ENCODE data around the gene CNPY1. TPM values are rescaled to one million over a fixed set of nuclear protein-coding genes. Genes with fewer than 3 reads are reported as not detected.

Gene CNPY1
- total and polyA plus RNA-seq, 2 of the 8 experiments (the other 6 are each of a cell fraction or from before 2014, with no cell fraction given) = not detected

GRCh38 chr7:155579565-155579964, 33.2 kb upstream of the CNPY1 start:
- no peaks in the 10 kb centered on the region for H3K23me2 ChIP-seq (ENCODE audit: low read depth, low read length)
- H2BK5ac ChIP-seq (ENCODE audit: low read depth, low read length) = no peak overlapping the region
- H3K4me1 ChIP-seq (replicated peaks in 1 of 4; ENCODE audit: control insufficient read depth in 3 of 4, insufficient read depth in 4 of 4, low read length in 3 of 4) = peaks cover 0 to 3% (median 1%) of the 10 kb centered on the region in 4 experiments; a peak in 2 of 7 replicates
- H4K5ac ChIP-seq (ENCODE audit: insufficient read length, low read depth, low read length) = no peak overlapping the region
- H3K9me3 ChIP-seq (ENCODE audit: insufficient read depth in 2 of 2, low read depth in 1 of 2, low read length in 1 of 2) = no peaks in the 10 kb centered on the region
- H2BK20ac ChIP-seq (ENCODE audit: low read length) = no peak overlapping the region
- H3K4ac ChIP-seq (replicated peaks; ENCODE audit: insufficient read length, low read depth, low read length) = no peak overlapping the region
- no peak overlapping the region for H3K18ac ChIP-seq (ENCODE audit: extremely low read depth, low read length)
- H3K4me3 ChIP-seq (ENCODE audit: extremely low read depth in 1 of 4, insufficient read depth in 2 of 4, low read depth in 3 of 4, low read length in 4 of 4) = no peak overlapping the region
- no peak overlapping the region for H2BK120ac ChIP-seq (replicated peaks; ENCODE audit: low read depth, low read length)
- no peak overlapping the region for H2AFZ ChIP-seq (ENCODE audit: low read length)
- H2BK12ac ChIP-seq (ENCODE audit: low read depth, low read length) = no peak overlapping the region
- H3K23ac ChIP-seq (ENCODE audit: insufficient read length) = no peak overlapping the region
- no peaks in the 10 kb centered on the region for H3K79me2 ChIP-seq (ENCODE audit: control insufficient read depth in 1 of 2, insufficient read depth in 2 of 2, low read length in 2 of 2)
- H3K4me2 ChIP-seq (ENCODE audit: insufficient read depth in 1 of 2, low read depth in 2 of 2, low read length in 2 of 2) = no peak overlapping the region
- H3K79me1 ChIP-seq (ENCODE audit: low read depth, low read length) = no peaks in the 10 kb centered on the region
- H3K56ac ChIP-seq (replicated peaks; ENCODE audit: insufficient read length, low read depth, low read length) = no peak overlapping the region
- 0 out of 7 replicates have a peak, but pooled peaks cover 0 to 2% (median 0%) of the 10 kb centered on the region in 4 experiments for H3K27me3 ChIP-seq (replicated peaks in 1 of 4; ENCODE audit: control insufficient read depth in 3 of 4, extremely low read depth in 1 of 4, insufficient read depth in 3 of 4, low read length in 3 of 4)
- TF ChIP-seq SIN3A (conservative IDR thresholded peaks at IDR 0.05 in 1 of 2, IDR thresholded peaks at IDR 0.05 in 1 of 2; ENCODE audit: low read depth in 1 of 2, low read length in 2 of 2) (no peak), GABPA (IDR thresholded peaks at IDR 0.05; ENCODE audit: borderline replicate concordance, insufficient read depth, low read length) (no peak), CHD1 (IDR thresholded peaks at IDR 0.05; ENCODE audit: low read depth, low read length) (no peak), CEBPB (IDR thresholded peaks at IDR 0.05; ENCODE audit: low read depth, low read length) (no peak), KDM4A (IDR thresholded peaks at IDR 0.05; ENCODE audit: low read depth, low read length, severe bottlenecking) (no peak), BCL11A (IDR thresholded peaks at IDR 0.05; ENCODE audit: low read depth in 2 of 2, low read length in 2 of 2) (no peak), HDAC6 (IDR thresholded peaks at IDR 0.05; ENCODE audit: low read depth, low read length) (no peak), NANOG (IDR thresholded peaks at IDR 0.05; ENCODE audit: insufficient read depth, low read depth, low read length, poor library complexity, severe bottlenecking) (no peak), JUN (IDR thresholded peaks at IDR 0.05; ENCODE audit: low read depth, low read length) (no peak), RBBP5 (IDR thresholded peaks at IDR 0.05; ENCODE audit: borderline replicate concordance, low read depth, low read length) (no peak), TEAD4 (IDR thresholded peaks at IDR 0.05; ENCODE audit: low read depth, low read length) (no peak), CBX8 (IDR thresholded peaks at IDR 0.05; ENCODE audit: borderline replicate concordance, low read depth, low read length) (no peak), POLR2A (IDR thresholded peaks at IDR 0.05; ENCODE audit: control extremely low read depth in 1 of 2, low read depth in 2 of 2, low read length in 2 of 2) (no peak)
- no peak for FAIRE-seq
- no peak overlapping the region for H2BK15ac ChIP-seq (ENCODE audit: low read length)
- no peak overlapping the region for H3K14ac ChIP-seq (ENCODE audit: insufficient read length)
- no peak overlapping the region for H3K27ac ChIP-seq (ENCODE audit: low read depth, low read length)
- no peak for DNase-seq (ENCODE audit: low read depth in 1 of 2, low spot score in 2 of 2)
- H4K20me1 ChIP-seq (replicated peaks in 1 of 2; ENCODE audit: control insufficient read depth in 1 of 2, insufficient read depth in 2 of 2, low read length in 2 of 2) = no peaks in the 10 kb centered on the region
- no peak overlapping the region for H4K8ac ChIP-seq (ENCODE audit: extremely low read depth, insufficient read depth, low read length)
- H4K91ac ChIP-seq (replicated peaks; ENCODE audit: insufficient read length, low read length) = no peak overlapping the region
- ChIA-PET POLR2A (ENCODE audit: partially characterized antibody) (no interaction called here), CTCF (ENCODE audit: partially characterized antibody) (interaction anchor here (1.5 kb wide), 1 partner anchor 19 kb away, joined by 3 read pairs; no protein-coding TSS in a partner anchor)
- H2AK5ac ChIP-seq (ENCODE audit: low read depth, low read length) = no peak overlapping the region
- WGBS, 2 experiments (ENCODE audit: extremely low coverage in 1 of 2, insufficient coverage in 1 of 2, insufficient read length in 1 of 2, insufficient replicate concordance in 2 of 2, low coverage in 1 of 2, low lambda C conversion rate in 2 of 2, missing lambda C conversion rate in 1 of 2) = 89% methylated on average over 13 of the region's 13 CpGs; no CpG with 5 or more reads in 1 of the 2 experiments
- no peaks in the 10 kb centered on the region for H3K36me3 ChIP-seq (ENCODE audit: control insufficient read depth in 2 of 4, insufficient read depth in 4 of 4, low read length in 3 of 4)
- H3K9ac ChIP-seq (replicated peaks in 1 of 4; ENCODE audit: extremely low read depth in 1 of 4, low read depth in 3 of 4, low read length in 3 of 4) = no peak overlapping the region

Measured in H1 (cell line).